GM23338 (cell line): ENCODE measurements around the gene SIAE. TPM values are rescaled to one million over a fixed set of nuclear protein-coding genes. Genes with fewer than 3 reads are reported as not detected.

ENCODE experiments used
- ATAC-seq: fragments of 200-7000 bp; cut with Tn5 transposase; 3 replicates; pipeline ENCODE4 v1.9.1; 2020
- DNase-seq: peaks from one replicate; pipeline ENCODE4 v3.0.0-alpha.2; 2015; ENCODE audit warnings: low spot score
- H2AFZ ChIP-seq: fragments of 200-600 bp; sonication (generic); 2 replicates; pipeline ENCODE4 v1.8.0; 2016; ENCODE audit warnings: antibody characterized with exemption, mild to moderate bottlenecking, moderate library complexity
- H3F3A ChIP-seq: fragments of 200-600 bp; sonication (generic); replicated peaks from 2 replicates; pipeline ENCODE4 v1.8.0; 2017; ENCODE audit warnings: antibody characterized with exemption, mixed run types, low read depth
- H3K27ac ChIP-seq: fragments of 200-600 bp; sonication (generic); 2 replicates; pipeline ENCODE4 v1.6.1; 2016; ENCODE audit warnings: low read depth
- H3K27me3 ChIP-seq: fragments of 200-600 bp; sonication (generic); 2 replicates; pipeline ENCODE4 v1.8.0; 2016; ENCODE audit warnings: mild to moderate bottlenecking, mixed run types, moderate library complexity; ENCODE audit not compliant: insufficient read depth
- H3K36me3 ChIP-seq: fragments of 200-600 bp; sonication (generic); 2 replicates; pipeline ENCODE4 v1.8.0; 2016; ENCODE audit warnings: mild to moderate bottlenecking; ENCODE audit not compliant: insufficient read depth
- H3K4me1 ChIP-seq: fragments of 200-600 bp; sonication (generic); 2 replicates; pipeline ENCODE4 v1.8.0; 2016; ENCODE audit warnings: mild to moderate bottlenecking, moderate library complexity; ENCODE audit not compliant: insufficient read depth
- H3K4me2 ChIP-seq: fragments of 200-600 bp; sonication (generic); 2 replicates; pipeline ENCODE4 v1.7.1; 2017; ENCODE audit warnings: mixed run types
- H3K4me3 ChIP-seq: fragments of 200-600 bp; sonication (generic); 2 replicates; pipeline ENCODE4 v1.6.1; 2016; ENCODE audit warnings: mixed run types
- H3K79me2 ChIP-seq: fragments of 200-600 bp; sonication (generic); replicated peaks from 2 replicates; pipeline ENCODE4 v1.8.0; 2017; ENCODE audit warnings: mild to moderate bottlenecking; ENCODE audit not compliant: insufficient read depth
- H3K9me2 ChIP-seq: fragments of 200-600 bp; sonication (generic); 2 replicates; pipeline ENCODE4 v1.8.0; 2017; ENCODE audit not compliant: insufficient read depth
- H4K20me1 ChIP-seq: fragments of 200-600 bp; sonication (generic); replicated peaks from 2 replicates; pipeline ENCODE4 v1.8.0; 2017; ENCODE audit warnings: mild to moderate bottlenecking; ENCODE audit not compliant: insufficient read depth
- H3K27ac Mint-ChIP-seq: 2 replicates; pipeline ENCODE4 v1.8.0; 2020; ENCODE audit warnings: inconsistent platforms, mild to moderate bottlenecking, moderate library complexity, mixed read lengths
- H3K27me3 Mint-ChIP-seq: 3 replicates; pipeline ENCODE4 v1.8.0; 2022; ENCODE audit warnings: low read depth, mild to moderate bottlenecking, moderate library complexity, mixed read lengths, inconsistent platforms; ENCODE audit not compliant: insufficient read depth, poor library complexity
- H3K36me3 Mint-ChIP-seq: 3 replicates; pipeline ENCODE4 v1.8.0; 2021; ENCODE audit warnings: low read depth, mild to moderate bottlenecking, inconsistent platforms, moderate library complexity, mixed read lengths
- H3K4me1 Mint-ChIP-seq: 3 replicates; pipeline ENCODE4 v1.8.0; 2020; ENCODE audit warnings: mild to moderate bottlenecking, inconsistent platforms, mixed read lengths
- H3K4me3 Mint-ChIP-seq: 3 replicates; pipeline ENCODE4 v1.8.0; 2021; ENCODE audit warnings: moderate library complexity, mild to moderate bottlenecking, inconsistent platforms, mixed read lengths
- H3K9me3 Mint-ChIP-seq: 3 replicates; pipeline ENCODE4 v1.8.0; 2020; ENCODE audit warnings: moderate library complexity, mild to moderate bottlenecking, inconsistent platforms, mixed read lengths
- CREB1 ChIP-seq: fragments of 250-450 bp; sonication (Bioruptor Pico); IDR thresholded peaks from 2 replicates; pipeline ENCODE4 v1.5.0; 2020; ENCODE audit warnings: low read depth, mild to moderate bottlenecking, moderate library complexity
- CTCF ChIP-seq, 2 experiments: fragments of 200-600 bp in 1 of 2; sonication (generic) in 1 of 2; conservative IDR thresholded peaks; 2 replicates each; pipeline versions ENCODE4 v1.5.1 to v1.6.1; 2016 to 2017; ENCODE audit warnings: antibody characterized with exemption in 2 of 2, low read depth in 2 of 2, mild to moderate bottlenecking in 2 of 2, moderate library complexity in 1 of 2
- EZH2phosphoT487 ChIP-seq: fragments of 200-600 bp; sonication (generic); IDR thresholded peaks from one replicate; pipeline ENCODE4 v1.8.1; 2018; ENCODE audit warnings: antibody characterized with exemption; ENCODE audit not compliant: unreplicated experiment
- JUNB ChIP-seq: IDR thresholded peaks from one replicate; pipeline ENCODE4 v1.6.1; 2016; ENCODE audit warnings: antibody characterized with exemption; ENCODE audit not compliant: unreplicated experiment
- POLR2AphosphoS5 ChIP-seq: IDR thresholded peaks from 2 replicates; pipeline ENCODE4 v1.6.1; 2016; ENCODE audit warnings: antibody characterized with exemption, low read depth
- polyA plus RNA-seq: library from polyadenylated mRNA; unstranded; fragments of >200 nt; fragmentation: Nextera tagmentation; extraction: Ambion mirVana; gene quantifications from 2 replicates; pipeline ENCODE4 v1.2.1, GENCODE V29; 2016
- total RNA-seq: library from RNA; depleted of rRNA; stranded (reverse); fragments of >200 nt; shearing (Covaris generic); gene quantifications from 2 replicates; pipeline ENCODE4 v1.2.3, GENCODE V29; 2014
- TF ChIP-seq, protein P1 (sequence below): fragments of 250-450 bp; sonication (Bioruptor Pico); IDR thresholded peaks from 2 replicates; pipeline ENCODE4 v1.5.0; 2020; ENCODE audit warnings: mild to moderate bottlenecking, moderate library complexity

SIAE gene
- total and polyA plus RNA-seq, 2 experiments from 2014 or later: 1.1 to 1.7 TPM

GRCh38 chr11:124591430-124591829 lies 82.1 kb downstream of the SIAE start:
- Histone ChIP-seq H3K4me3 (no peak overlapping the region), H3K36me3 (no peaks in the 10 kb centered on the region), H3K27ac (no peak overlapping the region), H3K4me1 (no peaks in the 10 kb centered on the region), H3F3A (no peaks in the 10 kb centered on the region), H2AFZ (no peak overlapping the region), H3K27me3 (no peaks in the 10 kb centered on the region), H3K9me2 (no peaks in the 10 kb centered on the region), H3K4me2 (no peak overlapping the region), H3K79me2 (no peaks in the 10 kb centered on the region), H4K20me1 (no peaks in the 10 kb centered on the region)
- DNase-seq (no peak), ATAC-seq (no peak)
- Mint-ChIP-seq H3K27ac (no peak overlapping the region), H3K27me3 (no peaks in the 10 kb centered on the region), H3K36me3 (no peaks in the 10 kb centered on the region), H3K9me3 (no peaks in the 10 kb centered on the region), H3K4me3 (no peak overlapping the region), H3K4me1 (no peaks in the 10 kb centered on the region)
- no peak for TF ChIP-seq EZH2phosphoT487
- TF ChIP-seq POLR2AphosphoS5: no peak
- TF ChIP-seq CREB1 (CRISPR knock-in tag): no peak
- TF ChIP-seq, protein P1, sequence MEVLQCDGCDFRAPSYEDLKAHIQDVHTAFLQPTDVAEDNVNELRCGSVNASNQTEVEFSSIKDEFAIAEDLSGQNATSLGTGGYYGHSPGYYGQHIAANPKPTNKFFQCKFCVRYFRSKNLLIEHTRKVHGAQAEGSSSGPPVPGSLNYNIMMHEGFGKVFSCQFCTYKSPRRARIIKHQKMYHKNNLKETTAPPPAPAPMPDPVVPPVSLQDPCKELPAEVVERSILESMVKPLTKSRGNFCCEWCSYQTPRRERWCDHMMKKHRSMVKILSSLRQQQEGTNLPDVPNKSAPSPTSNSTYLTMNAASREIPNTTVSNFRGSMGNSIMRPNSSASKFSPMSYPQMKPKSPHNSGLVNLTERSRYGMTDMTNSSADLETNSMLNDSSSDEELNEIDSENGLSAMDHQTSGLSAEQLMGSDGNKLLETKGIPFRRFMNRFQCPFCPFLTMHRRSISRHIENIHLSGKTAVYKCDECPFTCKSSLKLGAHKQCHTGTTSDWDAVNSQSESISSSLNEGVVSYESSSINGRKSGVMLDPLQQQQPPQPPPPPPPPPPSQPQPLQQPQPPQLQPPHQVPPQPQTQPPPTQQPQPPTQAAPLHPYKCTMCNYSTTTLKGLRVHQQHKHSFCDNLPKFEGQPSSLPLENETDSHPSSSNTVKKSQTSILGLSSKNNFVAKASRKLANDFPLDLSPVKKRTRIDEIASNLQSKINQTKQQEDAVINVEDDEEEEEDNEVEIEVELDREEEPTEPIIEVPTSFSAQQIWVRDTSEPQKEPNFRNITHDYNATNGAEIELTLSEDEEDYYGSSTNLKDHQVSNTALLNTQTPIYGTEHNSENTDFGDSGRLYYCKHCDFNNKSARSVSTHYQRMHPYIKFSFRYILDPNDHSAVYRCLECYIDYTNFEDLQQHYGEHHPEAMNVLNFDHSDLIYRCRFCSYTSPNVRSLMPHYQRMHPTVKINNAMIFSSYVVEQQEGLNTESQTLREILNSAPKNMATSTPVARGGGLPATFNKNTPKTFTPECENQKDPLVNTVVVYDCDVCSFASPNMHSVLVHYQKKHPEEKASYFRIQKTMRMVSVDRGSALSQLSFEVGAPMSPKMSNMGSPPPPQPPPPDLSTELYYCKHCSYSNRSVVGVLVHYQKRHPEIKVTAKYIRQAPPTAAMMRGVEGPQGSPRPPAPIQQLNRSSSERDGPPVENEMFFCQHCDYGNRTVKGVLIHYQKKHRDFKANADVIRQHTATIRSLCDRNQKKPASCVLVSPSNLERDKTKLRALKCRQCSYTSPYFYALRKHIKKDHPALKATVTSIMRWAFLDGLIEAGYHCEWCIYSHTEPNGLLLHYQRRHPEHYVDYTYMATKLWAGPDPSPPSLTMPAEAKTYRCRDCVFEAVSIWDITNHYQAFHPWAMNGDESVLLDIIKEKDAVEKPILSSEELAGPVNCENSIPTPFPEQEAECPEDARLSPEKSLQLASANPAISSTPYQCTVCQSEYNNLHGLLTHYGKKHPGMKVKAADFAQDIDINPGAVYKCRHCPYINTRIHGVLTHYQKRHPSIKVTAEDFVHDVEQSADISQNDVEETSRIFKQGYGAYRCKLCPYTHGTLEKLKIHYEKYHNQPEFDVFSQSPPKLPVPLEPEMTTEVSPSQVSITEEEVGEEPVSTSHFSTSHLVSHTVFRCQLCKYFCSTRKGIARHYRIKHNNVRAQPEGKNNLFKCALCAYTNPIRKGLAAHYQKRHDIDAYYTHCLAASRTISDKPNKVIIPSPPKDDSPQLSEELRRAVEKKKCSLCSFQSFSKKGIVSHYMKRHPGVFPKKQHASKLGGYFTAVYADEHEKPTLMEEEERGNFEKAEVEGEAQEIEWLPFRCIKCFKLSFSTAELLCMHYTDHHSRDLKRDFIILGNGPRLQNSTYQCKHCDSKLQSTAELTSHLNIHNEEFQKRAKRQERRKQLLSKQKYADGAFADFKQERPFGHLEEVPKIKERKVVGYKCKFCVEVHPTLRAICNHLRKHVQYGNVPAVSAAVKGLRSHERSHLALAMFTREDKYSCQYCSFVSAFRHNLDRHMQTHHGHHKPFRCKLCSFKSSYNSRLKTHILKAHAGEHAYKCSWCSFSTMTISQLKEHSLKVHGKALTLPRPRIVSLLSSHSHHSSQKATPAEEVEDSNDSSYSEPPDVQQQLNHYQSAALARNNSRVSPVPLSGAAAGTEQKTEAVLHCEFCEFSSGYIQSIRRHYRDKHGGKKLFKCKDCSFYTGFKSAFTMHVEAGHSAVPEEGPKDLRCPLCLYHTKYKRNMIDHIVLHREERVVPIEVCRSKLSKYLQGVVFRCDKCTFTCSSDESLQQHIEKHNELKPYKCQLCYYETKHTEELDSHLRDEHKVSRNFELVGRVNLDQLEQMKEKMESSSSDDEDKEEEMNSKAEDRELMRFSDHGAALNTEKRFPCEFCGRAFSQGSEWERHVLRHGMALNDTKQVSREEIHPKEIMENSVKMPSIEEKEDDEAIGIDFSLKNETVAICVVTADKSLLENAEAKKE (CRISPR knock-in tag): no peak

DNA sequence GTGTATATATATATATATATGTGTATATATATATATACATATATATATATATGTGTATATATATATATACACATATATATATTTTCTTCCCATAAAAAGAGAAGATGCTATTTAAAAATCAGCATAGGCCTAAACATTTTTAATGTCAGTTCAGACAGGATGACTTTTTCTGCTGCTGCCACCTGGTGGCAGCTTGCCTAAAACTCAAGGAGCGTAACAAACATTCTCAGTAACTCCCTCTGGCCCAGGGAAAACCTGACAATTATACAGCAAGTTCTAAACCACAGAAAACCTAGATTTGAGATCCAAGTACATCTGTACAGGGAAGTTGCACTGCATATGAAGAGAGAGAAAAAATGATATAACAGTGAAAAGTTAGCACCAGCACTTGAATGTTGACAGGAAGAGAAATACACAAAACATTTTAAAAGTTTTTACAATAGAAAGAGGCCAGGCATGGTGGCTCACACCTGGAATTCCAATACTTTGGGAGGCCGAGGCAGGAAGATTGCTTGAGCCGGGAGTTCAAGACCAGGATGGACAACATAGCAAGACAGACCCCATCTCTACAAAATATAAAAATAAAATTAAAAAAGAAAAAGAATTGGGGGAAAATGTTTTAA lies 87.2 kb downstream of the SIAE start:
- no peak overlapping the region for H3K4me3 Mint-ChIP-seq
- H3K27ac Mint-ChIP-seq: no peak overlapping the region
- no peak overlapping the region for H3K27ac ChIP-seq
- peaks cover 12% of the 10 kb centered on the region; the same call in 2 of the 3 replicates for H3K4me1 Mint-ChIP-seq
- DNase-seq: peak; percentile 76
- TF ChIP-seq CTCF (conservative IDR thresholded peaks at IDR 0.05; ENCODE audit: low read depth in 2 of 2) (peak; percentile 75 to 81), JUNB (no peak)
- no peak overlapping the region for H3K4me3 ChIP-seq
- no peak overlapping the region for H2AFZ ChIP-seq
- H3K27me3 ChIP-seq: no peaks in the 10 kb centered on the region
- H3K27me3 Mint-ChIP-seq: no peaks in the 10 kb centered on the region
- H3K4me2 ChIP-seq: no peak overlapping the region
- no peaks in the 10 kb centered on the region for H3K9me3 Mint-ChIP-seq
- H3K9me2 ChIP-seq: 0 out of 2 replicates have a peak, but pooled peaks cover 4% of the 10 kb centered on the region
- no peaks in the 10 kb centered on the region for H3K36me3 ChIP-seq
- peak; percentile 68 for ATAC-seq
- H3K79me2 ChIP-seq: no peaks in the 10 kb centered on the region
- H3F3A ChIP-seq: no peaks in the 10 kb centered on the region
- H4K20me1 ChIP-seq: no peaks in the 10 kb centered on the region
- no peaks in the 10 kb centered on the region for H3K36me3 Mint-ChIP-seq
- H3K4me1 ChIP-seq: no peaks in the 10 kb centered on the region
